ENCODE results near the gene TMEM175. TPM values are rescaled to one million over a fixed set of nuclear protein-coding genes. Genes with fewer than 3 reads are reported as not detected.
"Not testable (repeated sequence)": the region's sequence is repeated elsewhere in the genome, so short reads cannot be mapped to it uniquely, and the experiment has no call there.

The TMEM175 gene
- total and polyA plus RNA-seq, 2 donors (not counting 1 experiment from before 2014, with no cell fraction given), result 44.4 to 432 TPM

DNA sequence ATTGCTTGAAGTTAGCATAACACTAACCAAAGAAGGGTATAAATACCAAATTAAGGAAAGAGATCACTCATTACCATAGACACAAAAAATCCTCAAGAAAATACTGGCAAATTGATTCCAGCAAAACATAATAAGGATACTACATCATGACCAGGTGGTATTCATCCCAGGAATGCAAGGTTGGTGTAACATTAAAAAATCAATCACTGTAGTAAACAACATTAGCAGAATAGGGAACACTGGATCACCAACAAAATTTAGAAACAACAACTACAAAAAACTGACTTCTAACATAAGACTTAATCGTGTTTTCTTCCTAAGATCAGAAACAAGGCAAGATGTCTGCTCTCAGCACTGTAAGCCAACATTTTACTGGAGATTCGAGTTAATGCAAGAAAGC lies 14.3 kb upstream of the TMEM175 start:
- POLR2A ChIA-PET, result no interaction called here
- ATAC-seq (ENCODE audit: low read depth), result no peak

DNA sequence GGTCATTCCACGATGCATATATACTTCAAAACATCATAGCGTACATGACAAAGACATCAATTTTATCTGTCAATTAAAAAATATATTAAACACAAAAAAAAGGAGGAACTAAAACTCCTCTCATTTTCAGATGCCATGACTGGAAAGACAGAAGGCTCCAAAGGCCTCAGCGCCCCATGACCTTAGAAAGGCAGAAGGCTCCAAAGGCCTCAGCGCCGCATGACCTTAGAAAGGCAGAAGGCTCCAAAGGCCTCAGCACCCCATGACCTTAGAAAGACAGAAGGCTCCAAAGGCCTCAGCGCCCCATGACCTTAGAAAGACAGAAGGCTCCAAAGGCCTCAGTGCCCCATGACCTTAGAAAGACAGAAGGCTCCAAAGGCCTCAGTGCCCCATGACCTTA lies 13.7 kb upstream of the TMEM175 start:
- H3K27ac Mint-ChIP-seq; H2AFZ ChIP-seq (ENCODE audit: insufficient read depth, low read depth, low read length, poor library complexity, severe bottlenecking); ATAC-seq (ENCODE audit: low read depth); H3K27me3 Mint-ChIP-seq; intact Hi-C loops (cut with micrococcal nuclease); DNase-seq; H3K27me3 ChIP-seq (replicated peaks in 1 of 4; ENCODE audit: control extremely low read depth in 1 of 4, control insufficient read depth in 3 of 4, insufficient read depth in 4 of 4, low read length in 3 of 4); H3K27ac ChIP-seq (ENCODE audit: low read length in 2 of 2); H3K9me3 Mint-ChIP-seq (ENCODE audit: insufficient read depth); H3K36me3 ChIP-seq (replicated peaks in 1 of 2; ENCODE audit: control extremely low read depth in 1 of 2, control insufficient read depth in 1 of 2, extremely low read depth in 1 of 2, insufficient read depth in 2 of 2, low read length in 1 of 2); H3K4me3 Mint-ChIP-seq; H3K9ac ChIP-seq (ENCODE audit: low read length); POLR2A ChIA-PET; H3K4me2 ChIP-seq (replicated peaks; ENCODE audit: low read depth, low read length, poor library complexity, severe bottlenecking); H3K4me3 ChIP-seq (ENCODE audit: control extremely low read depth in 1 of 5, extremely low read depth in 1 of 5, insufficient read depth in 1 of 5, low read depth in 2 of 5, low read length in 4 of 5): not testable (repeated sequence)
- Histone ChIP-seq H3K4me1 (ENCODE audit: control insufficient read depth in 2 of 2, insufficient read depth in 2 of 2, low read length in 2 of 2) (peaks cover 64 to 68% of the 10 kb centered on the region in 2 donors), H3K9me3 (ENCODE audit: control extremely low read depth in 1 of 3, control insufficient read depth in 2 of 3, insufficient read depth in 1 of 3, low read length in 2 of 3) (peaks cover 0 to 13% (median 0%) of the 10 kb centered on the region in 3 donors), H3K79me2 (ENCODE audit: control insufficient read depth, insufficient read depth, low read length) (peaks cover 83% of the 10 kb centered on the region), H4K20me1 (ENCODE audit: control insufficient read depth, insufficient read depth, low read length, poor library complexity, severe bottlenecking) (peaks cover 97% of the 10 kb centered on the region)
- 94% methylated on average over 3 of the region's 6 CpGs for WGBS (ENCODE audit: insufficient coverage)
- peaks cover 75% of the 10 kb centered on the region for H3K4me1 Mint-ChIP-seq
- CTCF ChIA-PET, result interaction anchor here (0.7 to 1.2 kb wide), 2 partner anchors 69 to 914 kb away, joined by 4 read pairs; no protein-coding TSS in a partner anchor

More for the DNA sequence above, 14.3 kb upstream of the TMEM175 start:
- peaks cover 70% of the 10 kb centered on the region for H3K4me1 Mint-ChIP-seq
- H3K4me1 ChIP-seq (ENCODE audit: control insufficient read depth in 2 of 2, insufficient read depth in 2 of 2, low read length in 2 of 2), result peaks cover 58 to 62% of the 10 kb centered on the region in 2 donors
- peaks cover 97% of the 10 kb centered on the region for H4K20me1 ChIP-seq (ENCODE audit: control insufficient read depth, insufficient read depth, low read length, poor library complexity, severe bottlenecking)
- H3K9me3 Mint-ChIP-seq (ENCODE audit: insufficient read depth), result peaks cover 2% of the 10 kb centered on the region
- no peak overlapping the region for H3K9ac ChIP-seq (ENCODE audit: low read length)
- no peak overlapping the region for H3K4me3 ChIP-seq (ENCODE audit: control extremely low read depth in 1 of 5, extremely low read depth in 1 of 5, insufficient read depth in 1 of 5, low read depth in 2 of 5, low read length in 4 of 5)
- H3K27ac Mint-ChIP-seq, result no peak overlapping the region
- H3K27me3 Mint-ChIP-seq, result no peaks in the 10 kb centered on the region
- CTCF ChIA-PET, result interaction anchor here (0.7 to 1.2 kb wide), 3 partner anchors 32 to 914 kb away, joined by 3 to 4 read pairs (median 4); no protein-coding TSS in a partner anchor
- H3K36me3 ChIP-seq (replicated peaks in 1 of 2; ENCODE audit: control extremely low read depth in 1 of 2, control insufficient read depth in 1 of 2, extremely low read depth in 1 of 2, insufficient read depth in 2 of 2, low read length in 1 of 2), result peaks cover 0 to 5% of the 10 kb centered on the region in 2 experiments
- no peak overlapping the region for H2AFZ ChIP-seq (ENCODE audit: insufficient read depth, low read depth, low read length, poor library complexity, severe bottlenecking)
- no peak for DNase-seq
- H3K9me3 ChIP-seq (ENCODE audit: control extremely low read depth in 1 of 3, control insufficient read depth in 2 of 3, insufficient read depth in 1 of 3, low read length in 2 of 3), result peaks cover 0 to 13% (median 0%) of the 10 kb centered on the region in 3 donors
- H3K27ac ChIP-seq (ENCODE audit: low read length in 2 of 2), result no peak overlapping the region
- WGBS (ENCODE audit: insufficient coverage), result no CpG with 5 or more reads among the region's 2 CpGs
- H3K79me2 ChIP-seq (ENCODE audit: control insufficient read depth, insufficient read depth, low read length), result peaks cover 84% of the 10 kb centered on the region
- no peak overlapping the region for H3K4me3 Mint-ChIP-seq
- intact Hi-C loops (cut with micrococcal nuclease), result no loop called here
- TF ChIP-seq, protein P1, sequence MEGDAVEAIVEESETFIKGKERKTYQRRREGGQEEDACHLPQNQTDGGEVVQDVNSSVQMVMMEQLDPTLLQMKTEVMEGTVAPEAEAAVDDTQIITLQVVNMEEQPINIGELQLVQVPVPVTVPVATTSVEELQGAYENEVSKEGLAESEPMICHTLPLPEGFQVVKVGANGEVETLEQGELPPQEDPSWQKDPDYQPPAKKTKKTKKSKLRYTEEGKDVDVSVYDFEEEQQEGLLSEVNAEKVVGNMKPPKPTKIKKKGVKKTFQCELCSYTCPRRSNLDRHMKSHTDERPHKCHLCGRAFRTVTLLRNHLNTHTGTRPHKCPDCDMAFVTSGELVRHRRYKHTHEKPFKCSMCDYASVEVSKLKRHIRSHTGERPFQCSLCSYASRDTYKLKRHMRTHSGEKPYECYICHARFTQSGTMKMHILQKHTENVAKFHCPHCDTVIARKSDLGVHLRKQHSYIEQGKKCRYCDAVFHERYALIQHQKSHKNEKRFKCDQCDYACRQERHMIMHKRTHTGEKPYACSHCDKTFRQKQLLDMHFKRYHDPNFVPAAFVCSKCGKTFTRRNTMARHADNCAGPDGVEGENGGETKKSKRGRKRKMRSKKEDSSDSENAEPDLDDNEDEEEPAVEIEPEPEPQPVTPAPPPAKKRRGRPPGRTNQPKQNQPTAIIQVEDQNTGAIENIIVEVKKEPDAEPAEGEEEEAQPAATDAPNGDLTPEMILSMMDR (IDR thresholded peaks at IDR 0.05), result no peak
- no peak for TF ChIP-seq EZH2 (IDR thresholded peaks at IDR 0.05; ENCODE audit: borderline replicate concordance, insufficient read depth, low read depth, low read length, poor library complexity, severe bottlenecking)
- no peak overlapping the region for H3K4me2 ChIP-seq (replicated peaks; ENCODE audit: low read depth, low read length, poor library complexity, severe bottlenecking)
- H3K27me3 ChIP-seq (replicated peaks in 1 of 4; ENCODE audit: control extremely low read depth in 1 of 4, control insufficient read depth in 3 of 4, insufficient read depth in 4 of 4, low read length in 3 of 4), result no peaks in the 10 kb centered on the region

DNA sequence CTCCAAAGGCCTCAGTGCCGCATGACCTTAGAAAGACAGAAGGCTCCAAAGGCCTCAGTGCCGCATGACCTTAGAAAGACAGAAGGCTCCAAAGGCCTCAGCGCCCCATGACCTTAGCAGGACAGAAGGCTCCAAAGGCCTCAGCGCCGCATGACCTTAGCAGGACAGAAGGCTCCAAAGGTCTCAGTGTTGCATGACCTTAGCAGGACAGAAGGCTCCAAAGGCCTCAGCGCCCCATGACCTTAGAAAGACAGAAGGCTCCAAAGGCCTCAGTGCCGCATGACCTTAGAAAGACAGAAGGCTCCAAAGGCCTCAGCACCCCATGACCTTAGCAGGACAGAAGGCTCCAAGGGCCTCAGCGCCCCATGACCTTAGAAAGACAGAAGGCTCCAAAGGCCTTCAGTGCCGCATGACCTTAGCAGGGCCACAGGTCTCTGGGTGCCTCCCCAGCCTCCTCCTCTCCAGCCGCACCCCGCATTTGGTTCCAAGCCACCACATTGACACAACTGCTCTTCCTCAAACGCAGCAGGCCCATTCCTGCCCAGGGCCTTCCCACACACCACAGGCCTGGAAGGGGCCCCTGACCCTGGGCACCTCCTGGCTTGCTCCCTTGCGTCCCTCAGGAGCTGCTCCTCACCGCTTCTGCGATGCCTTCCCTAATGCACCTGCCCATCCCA lies 13.1 kb upstream of the TMEM175 start:
- H3K79me2 ChIP-seq (ENCODE audit: control insufficient read depth, insufficient read depth, low read length), result peaks cover 82% of the 10 kb centered on the region
- H3K36me3 ChIP-seq (replicated peaks in 1 of 2; ENCODE audit: control extremely low read depth in 1 of 2, control insufficient read depth in 1 of 2, extremely low read depth in 1 of 2, insufficient read depth in 2 of 2, low read length in 1 of 2); H3K27me3 ChIP-seq (replicated peaks in 1 of 4; ENCODE audit: control extremely low read depth in 1 of 4, control insufficient read depth in 3 of 4, insufficient read depth in 4 of 4, low read length in 3 of 4); DNase-seq; H2AFZ ChIP-seq (ENCODE audit: insufficient read depth, low read depth, low read length, poor library complexity, severe bottlenecking); H3K9me3 Mint-ChIP-seq (ENCODE audit: insufficient read depth); H3K27ac ChIP-seq (ENCODE audit: low read length in 2 of 2); ATAC-seq (ENCODE audit: low read depth); H3K4me3 ChIP-seq (ENCODE audit: control extremely low read depth in 1 of 5, extremely low read depth in 1 of 5, insufficient read depth in 1 of 5, low read depth in 2 of 5, low read length in 4 of 5); intact Hi-C loops (cut with micrococcal nuclease); POLR2A ChIA-PET; H3K4me2 ChIP-seq (replicated peaks; ENCODE audit: low read depth, low read length, poor library complexity, severe bottlenecking); H3K9ac ChIP-seq (ENCODE audit: low read length); H3K27me3 Mint-ChIP-seq: not testable (repeated sequence)
- CTCF ChIA-PET, result interaction anchor here (1.2 kb wide), 1 partner anchor 68 kb away, joined by 4 read pairs; no protein-coding TSS in a partner anchor
- WGBS (ENCODE audit: insufficient coverage), result 98% methylated on average over 15 of the region's 15 CpGs
- peak overlapping the region; percentile 3 for H3K4me3 Mint-ChIP-seq
- H3K9me3 ChIP-seq (ENCODE audit: control extremely low read depth in 1 of 3, control insufficient read depth in 2 of 3, insufficient read depth in 1 of 3, low read length in 2 of 3), result peaks cover 0 to 13% (median 0%) of the 10 kb centered on the region in 3 donors
- peak overlapping the region; percentile 10 for H3K27ac Mint-ChIP-seq
- H3K4me1 ChIP-seq (ENCODE audit: control insufficient read depth in 2 of 2, insufficient read depth in 2 of 2, low read length in 2 of 2), result peaks cover 69 to 74% of the 10 kb centered on the region in 2 donors
- peaks cover 97% of the 10 kb centered on the region for H4K20me1 ChIP-seq (ENCODE audit: control insufficient read depth, insufficient read depth, low read length, poor library complexity, severe bottlenecking)
- H3K4me1 Mint-ChIP-seq, result peaks cover 77% of the 10 kb centered on the region
